Right ventricle myocardium inferior (tissue), 1 donor: ENCODE measurements around the gene PLXNB1. TPM values are rescaled to one million over a fixed set of nuclear protein-coding genes. Genes with fewer than 3 reads are reported as not detected.

Source experiments
- ATAC-seq: fragments of 200-7000 bp; cut with Tn5 transposase; one replicate; pipeline ENCODE4 v1.9.1; 2020; ENCODE audit warnings: mild to moderate bottlenecking, moderate library complexity
- DNase-seq: peaks from one replicate; pipeline ENCODE4 v3.0.0; 2021; ENCODE audit errors: missing footprints
- intact Hi-C: fragments of 100-400 bp; cut with DNase I; formaldehyde crosslinking; loops from one replicate; pipeline ENCODE4 v1.11.0; 2022
- total RNA-seq: library from RNA; stranded (reverse); fragmentation: NEBNext Ultra II Directional; extraction: Animal tissue kit (Norgen Biotek cat#: 25700); gene quantifications from one replicate; pipeline ENCODE4 v1.2.1, GENCODE V29; 2021
- donor health status: DM: no; HTN: yes; CAD: no; lungs with severe emphysema.

PLXNB1 gene
- total RNA-seq, 1 donor from 2014 or later: 45.4 TPM

DNA sequence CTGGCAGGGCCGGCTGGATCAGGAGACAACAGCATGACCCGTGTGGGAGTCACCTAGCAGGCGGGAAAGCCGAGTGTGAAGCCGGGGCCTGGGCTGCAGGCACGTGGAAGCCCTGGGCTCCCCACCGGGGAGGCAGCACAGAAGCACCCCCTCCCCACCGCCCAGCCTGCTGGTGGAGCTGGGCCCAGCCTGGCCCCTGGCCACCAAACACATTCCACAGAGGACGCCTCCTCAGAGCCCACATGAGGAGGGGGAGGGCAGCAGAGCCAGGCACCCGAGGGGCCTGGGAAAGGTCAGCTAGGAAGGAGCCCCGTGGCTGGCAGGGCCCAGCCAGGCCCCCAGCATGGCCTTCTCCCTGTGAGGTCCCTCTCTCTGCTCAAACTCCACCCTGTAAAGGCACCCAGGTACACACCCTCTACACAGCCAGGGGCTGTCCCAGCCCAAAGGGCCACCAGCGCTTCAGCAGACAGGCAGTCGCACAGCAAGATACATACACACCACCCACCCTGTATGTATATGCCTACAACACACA is 4.5 kb downstream of the PLXNB1 start:
- DNase-seq (no peak), ATAC-seq (peak; percentile 50)
- intact Hi-C loops: no loop called here

DNA sequence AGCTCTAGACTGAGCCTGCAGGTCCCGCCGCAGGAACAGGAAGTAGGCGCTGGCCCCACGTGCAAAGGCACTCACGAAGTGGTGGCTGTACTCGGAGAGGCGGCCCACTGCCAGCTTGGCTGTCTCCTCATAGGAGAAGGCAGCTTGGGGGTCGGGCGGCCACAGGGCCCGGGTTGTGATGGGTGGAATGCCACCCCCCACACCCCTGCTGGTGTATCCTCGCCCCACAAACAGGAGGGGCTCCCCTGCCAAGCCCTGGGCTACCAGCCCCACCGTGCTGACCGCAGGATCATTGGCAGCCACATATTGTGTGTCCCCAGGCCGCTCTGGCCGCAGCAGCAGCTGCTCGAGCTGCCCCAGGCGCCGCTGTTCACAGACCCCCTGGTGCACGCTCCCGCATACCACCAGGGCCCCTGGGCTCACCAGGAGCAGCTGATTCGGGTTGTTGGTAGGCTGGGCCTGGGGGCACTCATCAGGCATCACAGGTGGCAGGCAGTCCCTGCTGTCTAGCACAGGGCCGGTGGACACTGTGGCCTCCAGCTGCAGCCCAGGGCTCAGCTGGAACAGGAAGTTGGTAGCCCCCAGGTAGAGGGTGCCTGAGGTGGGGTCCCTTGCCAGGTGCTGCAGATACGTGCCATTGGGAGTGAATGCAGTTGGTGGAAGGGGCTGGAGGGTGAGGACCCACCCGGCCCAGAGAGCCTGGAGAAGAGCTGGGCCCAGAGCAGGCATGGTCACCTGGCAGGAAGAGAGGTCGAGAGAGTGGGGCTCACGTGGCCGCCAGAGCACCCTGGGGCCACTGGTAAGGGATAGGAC is 5.8 kb downstream of the PLXNB1 start:
- DNase-seq (no peak), ATAC-seq (no peak)
- intact Hi-C loops: no loop called here

DNA sequence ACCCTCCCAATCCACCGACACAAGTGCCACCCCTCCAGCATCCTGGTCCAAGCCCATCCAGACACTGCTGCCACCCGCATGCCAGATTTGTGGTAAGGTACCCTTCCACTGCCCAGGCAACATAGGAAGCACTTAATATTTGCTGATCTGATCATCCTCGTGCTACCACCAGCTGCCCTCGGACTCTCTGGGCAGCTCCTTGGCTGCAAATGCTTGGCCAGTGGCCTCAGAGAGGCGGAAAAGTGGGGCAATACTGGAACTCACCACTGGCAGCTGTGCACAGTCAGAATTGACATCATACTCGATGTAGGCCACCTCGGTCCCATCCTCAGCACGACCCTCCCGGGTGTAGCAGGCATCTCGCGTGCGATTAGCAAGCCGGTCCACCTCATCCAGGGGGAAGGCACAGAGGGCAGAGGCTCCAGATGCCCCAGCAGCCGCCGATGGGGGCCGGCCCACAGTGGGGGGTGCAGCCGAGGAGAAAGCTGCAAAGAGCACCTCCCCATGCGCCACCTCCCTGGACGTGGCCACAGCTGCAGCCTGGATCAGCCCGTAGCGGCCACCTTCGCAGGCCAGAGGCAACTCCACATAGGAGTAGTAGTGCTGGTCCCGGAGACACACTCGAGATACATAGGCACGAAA is 6.5 kb downstream of the PLXNB1 start:
- no peak for ATAC-seq
- no peak for DNase-seq
- intact Hi-C loops: no loop called here

DNA sequence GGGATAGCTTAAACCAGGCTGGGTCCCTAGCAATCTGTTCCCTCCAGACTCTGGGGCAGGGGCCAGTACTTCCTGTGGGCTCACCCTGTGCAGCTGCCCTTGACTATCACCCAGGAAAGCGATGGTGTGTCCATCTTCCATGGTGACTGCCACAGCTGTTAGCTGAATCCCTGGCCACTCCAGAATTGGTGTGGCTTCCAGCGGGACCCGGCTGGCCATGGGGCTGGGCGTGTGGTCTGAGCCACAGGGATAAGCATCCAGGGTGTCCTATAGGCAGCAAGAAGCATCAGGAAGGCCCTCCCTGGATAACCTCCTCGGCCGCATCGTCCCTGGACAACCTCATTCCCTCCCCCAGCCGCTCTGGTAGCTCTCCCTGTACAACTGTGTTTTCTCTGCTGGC is 7.2 kb downstream of the PLXNB1 start:
- no peak for DNase-seq
- intact Hi-C loops: no loop called here

DNA sequence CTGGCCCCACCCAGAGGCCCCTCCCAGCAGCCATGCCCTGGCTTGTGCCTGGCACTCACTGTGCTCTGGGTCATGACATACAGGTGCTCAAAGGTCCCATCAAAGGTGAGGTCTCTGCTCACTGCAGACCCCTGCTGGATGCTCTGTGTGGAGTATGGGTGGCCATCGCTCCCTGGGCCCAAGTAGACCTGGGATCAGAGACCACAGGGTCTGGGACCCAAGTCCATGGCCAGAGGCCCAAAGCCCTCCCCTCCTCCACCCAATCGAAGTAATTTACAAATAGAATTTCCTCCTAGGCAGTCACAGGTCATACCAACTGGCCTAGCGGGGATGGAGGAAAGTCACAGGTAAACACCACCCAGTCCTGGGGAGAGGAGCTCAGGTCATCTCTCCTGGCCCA is 7.6 kb downstream of the PLXNB1 start:
- DNase-seq: no peak
- no peak for ATAC-seq
- intact Hi-C loops: no loop called here

More for the DNA sequence above, 7.2 kb downstream of the PLXNB1 start:
- ATAC-seq: no peak

DNA sequence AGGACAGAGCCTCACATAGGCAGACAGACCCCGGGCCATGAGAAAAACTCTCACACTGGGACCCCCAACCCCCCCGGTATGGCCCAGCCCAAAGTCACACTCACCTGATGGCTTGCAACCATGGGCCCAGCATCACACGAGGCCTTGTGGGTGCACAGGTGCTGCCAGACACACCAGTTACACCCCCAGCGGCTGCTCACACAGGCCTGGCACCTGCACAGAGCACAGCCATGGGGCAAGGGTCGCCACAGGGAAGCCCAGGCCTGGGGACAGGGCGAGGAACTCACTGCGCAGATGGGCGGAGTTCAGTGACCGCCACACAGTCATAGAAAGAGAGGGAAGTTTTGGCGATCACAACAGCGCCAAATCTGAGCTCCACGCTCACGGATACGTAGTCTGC is 9.3 kb downstream of the PLXNB1 start:
- ATAC-seq (no peak), DNase-seq (no peak)
- intact Hi-C loops: no loop called here

DNA sequence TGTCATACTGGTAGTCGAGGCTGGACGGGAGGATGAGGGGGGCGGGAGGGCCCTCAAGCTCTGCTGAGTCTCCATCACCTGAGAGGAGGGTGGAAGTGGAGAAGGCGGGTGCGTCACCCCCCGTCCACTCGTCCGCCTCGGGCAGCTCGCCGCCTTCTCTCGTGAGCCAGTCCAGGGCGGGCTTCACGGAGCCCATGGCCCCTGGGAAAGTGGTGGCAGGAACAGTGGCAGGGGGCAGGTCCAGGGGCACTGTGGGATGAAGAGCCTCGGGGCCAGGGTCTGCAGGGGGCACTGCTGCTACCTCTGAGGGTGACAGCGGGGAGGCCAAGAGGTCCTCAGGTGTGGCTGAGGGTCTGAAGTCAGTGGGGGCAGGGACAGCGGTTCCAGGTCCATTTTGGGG is 10.3 kb downstream of the PLXNB1 start:
- intact Hi-C loops: no loop called here
- no peak for DNase-seq
- no peak for ATAC-seq

DNA sequence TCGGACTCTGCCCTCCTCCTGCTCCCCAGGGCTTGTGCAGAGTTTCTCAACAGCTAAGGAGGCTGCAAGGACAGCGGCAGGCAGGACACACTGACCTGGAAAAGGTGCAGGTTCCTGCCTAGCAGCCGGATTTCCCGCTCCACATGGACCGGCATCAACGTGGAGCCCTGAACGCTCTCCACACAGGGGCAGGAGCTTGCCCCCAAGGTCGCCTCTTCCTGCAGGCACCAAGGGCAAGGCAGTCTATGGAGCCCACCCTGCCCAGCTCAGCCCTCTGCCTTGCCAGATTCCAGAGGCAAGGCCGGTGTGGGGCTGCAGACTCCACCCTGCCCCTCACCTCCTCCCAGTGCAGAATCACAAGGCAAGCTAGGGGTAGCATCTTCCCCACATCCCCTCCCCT is 10.7 kb downstream of the PLXNB1 start:
- intact Hi-C loops: no loop called here
- DNase-seq: no peak
- ATAC-seq: no peak

DNA sequence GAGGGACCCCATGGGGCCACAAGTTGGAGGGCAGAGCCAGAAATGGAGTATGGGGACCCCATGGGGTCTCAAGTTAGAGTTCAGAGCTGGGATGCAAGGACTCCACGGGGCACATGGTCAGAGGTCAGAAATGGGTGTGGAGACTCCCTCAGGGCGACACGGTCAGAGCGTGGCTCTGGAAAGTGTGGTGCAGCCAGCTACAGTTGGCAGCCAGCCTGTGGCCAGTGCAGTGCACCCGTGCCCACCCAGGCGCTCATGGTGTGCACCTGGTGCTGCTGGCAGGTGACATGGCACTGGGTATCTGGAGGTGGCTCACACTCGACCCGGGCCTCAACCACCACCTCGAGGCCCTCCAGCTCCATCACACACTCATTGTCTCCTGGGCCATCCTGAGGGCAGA is 11.2 kb downstream of the PLXNB1 start:
- intact Hi-C loops: no loop called here
- ATAC-seq: no peak
- DNase-seq: no peak

DNA sequence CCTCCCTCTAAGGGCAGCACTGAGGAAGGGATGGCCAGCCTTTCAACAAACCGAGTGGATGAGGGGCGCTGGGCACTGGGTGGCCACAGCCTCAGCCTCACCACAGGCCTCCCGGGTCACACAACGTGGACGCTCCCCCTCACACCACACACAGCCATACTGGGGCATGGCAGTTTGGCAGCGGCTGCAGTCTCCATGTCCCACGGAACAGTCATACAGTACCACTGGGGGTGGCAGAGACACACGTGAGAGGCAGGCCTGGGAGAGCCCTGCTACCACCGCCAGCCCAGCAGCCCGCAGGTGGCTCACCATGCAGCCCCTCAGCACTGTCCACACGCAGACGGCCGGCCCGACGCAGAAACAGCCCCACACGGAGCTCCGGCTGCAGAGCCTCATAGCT is 11.7 kb downstream of the PLXNB1 start:
- intact Hi-C loops: no loop called here
- ATAC-seq: no peak
- DNase-seq: no peak

DNA sequence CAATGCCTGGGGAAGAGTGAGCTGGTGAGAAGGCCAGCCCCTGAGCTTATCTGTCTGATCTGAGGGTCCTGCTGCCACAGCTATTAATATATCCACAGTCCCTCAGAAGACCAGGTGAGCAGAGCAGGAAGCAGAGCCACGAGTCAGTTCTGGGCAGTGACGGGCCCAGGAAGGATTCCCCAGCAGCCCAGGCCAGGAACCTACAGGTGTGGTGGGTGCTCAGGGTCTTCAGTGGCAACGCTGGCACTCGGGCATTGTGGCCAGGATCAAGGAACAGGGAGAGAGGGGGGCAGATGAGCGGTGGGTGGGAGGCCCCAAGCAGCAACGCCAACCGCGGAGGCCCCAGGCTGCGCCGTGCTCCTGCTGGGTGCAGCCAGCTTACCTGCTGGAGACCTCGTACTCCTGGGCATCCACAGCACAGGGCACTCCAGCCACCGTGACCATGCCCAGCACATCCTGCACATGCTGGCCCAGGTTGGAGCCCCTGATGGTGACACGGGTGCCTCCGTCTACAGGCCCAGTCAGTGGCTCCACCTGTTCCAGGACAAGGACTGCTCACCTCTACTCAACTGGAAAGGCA is 12.3 kb downstream of the PLXNB1 start:
- DNase-seq: no peak
- ATAC-seq: no peak
- intact Hi-C loops: no loop called here

DNA sequence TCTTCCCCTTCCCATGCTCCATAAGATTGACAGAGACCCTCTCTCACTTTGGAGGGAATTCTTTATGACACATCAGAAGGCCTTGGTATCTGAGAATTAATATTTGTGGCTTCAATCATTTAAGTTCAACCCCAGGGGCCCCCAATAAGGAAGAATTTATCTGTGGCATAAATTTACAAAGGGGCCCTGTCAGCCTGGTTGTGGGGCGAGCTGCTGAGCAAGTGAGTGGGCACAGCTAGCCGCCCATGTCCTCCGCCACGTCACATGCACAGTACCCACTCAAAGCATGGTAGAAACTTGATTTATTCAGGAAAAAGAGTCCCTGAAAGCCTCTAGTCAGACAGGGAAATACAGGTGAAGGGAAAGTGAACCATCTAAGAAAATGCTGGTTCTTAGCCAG is 13.3 kb downstream of the PLXNB1 start:
- DNase-seq: no peak
- intact Hi-C loops: no loop called here
- no peak for ATAC-seq

DNA sequence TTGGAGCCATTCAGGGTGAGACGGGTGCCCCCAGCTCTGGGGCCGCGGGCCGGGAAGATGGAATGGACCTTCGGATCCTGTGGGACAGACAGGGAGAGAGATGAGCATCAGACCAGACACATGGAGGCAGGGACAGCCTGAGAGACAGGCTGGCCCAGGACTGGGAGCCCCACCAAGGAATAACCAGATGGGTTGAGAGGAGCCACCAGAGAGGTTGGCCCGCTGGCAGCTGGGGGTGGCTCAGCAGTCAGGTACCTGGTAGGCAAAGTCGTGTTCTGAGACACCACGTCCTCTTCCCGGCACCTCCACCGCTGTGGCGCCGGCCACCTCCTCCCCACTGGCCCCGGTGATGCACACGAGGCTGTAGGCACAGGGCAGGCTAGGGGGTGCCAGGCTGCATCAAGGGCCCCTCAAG is 13.8 kb downstream of the PLXNB1 start:
- ATAC-seq (no peak), DNase-seq (peak; percentile 55)
- intact Hi-C loops: no loop called here

DNA sequence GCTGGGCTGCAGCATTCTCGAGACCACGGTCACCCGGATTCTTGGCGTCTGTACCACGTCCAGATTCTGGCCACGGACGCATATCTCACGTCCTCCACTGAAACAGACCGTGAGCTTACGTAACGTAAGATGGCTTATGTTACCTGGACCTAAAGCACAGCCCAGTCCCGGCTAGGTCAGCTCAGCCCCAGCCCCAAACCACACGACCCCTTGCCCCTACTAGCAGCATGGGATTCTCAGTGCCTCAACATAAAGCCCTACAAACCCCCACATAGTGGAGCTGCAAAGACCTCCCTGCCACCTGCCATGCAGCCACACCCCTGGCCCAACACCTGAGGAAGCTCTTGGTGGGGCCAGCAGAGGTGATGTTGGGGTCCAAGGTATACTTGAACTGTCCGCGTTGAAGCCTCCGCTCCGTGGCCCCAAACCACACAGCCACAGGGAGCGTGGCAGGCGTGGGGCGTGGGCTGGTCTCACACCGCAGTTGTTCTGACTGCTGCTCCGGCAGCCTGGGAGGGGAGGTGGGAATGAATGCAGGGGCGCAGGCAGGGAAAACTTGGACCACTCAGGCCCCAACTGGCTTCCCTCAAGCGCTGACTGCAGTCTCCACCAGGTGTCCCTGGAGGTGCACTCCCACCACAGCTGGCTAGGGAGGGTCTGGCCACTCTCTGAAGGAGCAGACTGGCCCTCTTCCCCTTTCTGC is 14.5 kb downstream of the PLXNB1 start:
- DNase-seq (peak; percentile 43), ATAC-seq (no peak)
- intact Hi-C loops: no loop called here

DNA sequence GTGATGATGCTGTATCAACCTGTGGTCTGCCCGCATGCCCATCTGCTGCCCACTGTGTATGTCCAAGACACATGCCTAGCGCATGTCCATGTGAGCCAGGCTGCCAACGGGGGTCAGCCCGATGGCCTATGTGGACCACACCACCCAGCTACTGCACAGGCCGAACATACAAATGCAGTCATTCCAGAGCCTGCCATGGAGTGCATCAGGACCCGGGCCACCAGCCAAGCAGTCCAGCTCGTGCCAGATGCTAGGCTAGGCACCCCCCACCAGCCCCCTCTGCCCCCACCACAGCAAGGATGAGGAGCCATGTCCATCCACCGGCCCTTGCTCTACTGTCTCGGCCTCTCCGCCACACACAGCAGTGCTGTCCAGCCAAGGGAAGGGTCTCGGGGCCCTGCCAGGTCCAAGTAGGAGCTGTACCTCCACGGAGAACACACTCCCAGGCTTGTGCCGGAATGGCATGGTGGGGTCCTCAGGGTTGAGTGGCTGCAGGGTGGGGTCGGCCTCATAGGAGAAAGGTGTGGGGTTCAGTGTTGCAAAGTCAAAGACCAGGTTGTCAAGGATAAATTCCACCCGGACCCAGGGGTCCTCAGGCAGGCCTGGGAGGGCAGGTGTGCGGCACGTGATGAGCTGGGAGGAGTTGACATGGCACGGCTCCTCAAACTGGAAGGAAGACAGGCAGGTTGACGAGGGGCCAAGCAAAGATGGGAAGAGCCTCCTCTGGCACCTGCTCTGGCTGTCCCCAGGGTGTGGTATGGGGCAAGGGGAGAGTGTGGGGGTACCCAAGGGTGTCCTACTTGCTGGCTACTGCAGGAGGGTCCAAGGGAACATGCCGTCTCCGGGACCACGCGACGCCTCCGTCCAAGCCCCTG is 15.3 kb downstream of the PLXNB1 start:
- no peak for ATAC-seq
- DNase-seq: peak; percentile 55

DNA sequence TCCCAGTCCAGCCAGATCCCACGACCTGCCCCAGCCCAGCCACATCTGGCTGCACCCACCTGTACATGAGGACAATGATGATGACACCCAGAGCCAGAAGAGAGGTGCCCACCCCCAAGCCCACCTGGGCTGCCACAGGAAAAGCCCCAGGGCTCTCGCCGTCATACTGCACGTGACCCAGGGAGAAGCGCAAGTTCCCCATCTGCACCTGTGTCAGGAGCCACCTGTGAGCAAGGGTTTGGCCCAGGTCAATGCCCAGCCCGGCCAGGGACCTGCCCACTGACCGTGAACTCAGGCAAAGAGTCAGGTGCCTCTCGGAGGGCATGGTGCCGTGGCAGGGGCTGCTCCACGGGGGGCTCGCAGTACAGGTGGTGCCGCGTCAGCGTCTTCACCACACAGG is 16.3 kb downstream of the PLXNB1 start:
- intact Hi-C loops: no loop called here
- ATAC-seq (no peak), DNase-seq (no peak)

More for the DNA sequence above, 15.3 kb downstream of the PLXNB1 start:
- intact Hi-C loops: no loop called here

DNA sequence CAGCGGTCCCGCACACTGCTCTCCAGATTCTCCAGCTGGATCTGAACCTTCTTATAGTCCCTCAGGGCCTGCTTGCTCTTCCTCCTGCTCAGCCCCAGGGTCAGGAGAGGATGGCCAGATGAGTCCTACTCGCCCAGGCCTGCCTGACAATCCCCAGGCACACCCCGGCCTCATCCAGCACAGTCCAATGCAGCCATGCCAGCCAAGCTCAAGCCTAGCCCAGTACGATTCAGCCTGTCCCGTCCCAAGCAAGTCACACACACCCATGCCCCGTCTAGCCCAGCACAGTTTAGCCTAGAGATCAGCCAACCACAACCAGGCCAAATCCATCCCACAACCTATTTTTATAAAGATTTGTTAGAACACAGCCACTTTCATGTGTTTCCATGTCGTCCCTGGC is 16.8 kb downstream of the PLXNB1 start:
- intact Hi-C loops: no loop called here
- ATAC-seq: no peak
- DNase-seq: no peak

DNA sequence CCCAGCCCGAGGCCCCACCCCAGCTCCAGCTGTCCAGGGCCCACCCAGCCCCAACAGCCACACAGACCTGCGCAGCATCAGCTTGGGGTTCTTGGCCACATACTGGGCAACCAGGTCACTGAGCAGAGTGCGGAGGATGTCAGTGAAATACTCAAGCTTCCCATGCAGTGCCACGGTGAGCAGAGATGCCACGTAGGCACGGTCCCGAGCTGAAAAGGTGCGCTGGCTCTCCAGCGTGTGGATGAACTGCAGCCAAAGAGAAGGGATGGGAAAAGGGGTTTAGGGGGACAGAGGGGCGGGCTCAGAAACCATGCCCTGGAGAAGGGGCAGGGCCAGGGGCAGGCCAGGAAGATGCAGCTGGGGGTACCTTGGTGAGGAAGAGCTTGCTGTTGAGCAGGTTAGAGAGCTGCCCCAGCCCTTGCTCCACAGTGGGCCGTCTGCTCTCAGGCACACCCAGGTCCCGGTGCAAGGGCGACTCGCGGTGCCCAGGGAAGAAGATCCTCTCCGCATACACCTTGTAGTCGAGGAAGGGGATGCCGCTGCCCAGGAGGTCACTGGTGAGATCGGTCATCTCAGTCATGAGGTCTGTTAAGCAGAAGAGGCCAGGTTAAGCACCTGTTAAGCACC is 17.4 kb downstream of the PLXNB1 start:
- intact Hi-C loops: no loop called here
- DNase-seq (no peak), ATAC-seq (no peak)
